Astrocyte (in vitro differentiated cells and primary cell): Measurements from ENCODE around the gene KCNMB2.
A peak's percentile ranks its signal among the peaks of the same experiment; 100 is the strongest.

Experiments used
- EZH2 ChIP-seq: IDR thresholded peaks from 2 replicates; pipeline ENCODE4 v1.6.1; 2012; ENCODE audit warnings: mild to moderate bottlenecking, low read length, inconsistent platforms; ENCODE audit not compliant: insufficient read depth
- TF ChIP-seq, protein P1 (sequence below): IDR thresholded peaks from 2 replicates; pipeline ENCODE4 v1.5.1; 2011; ENCODE audit warnings: low read depth, mild to moderate bottlenecking, inconsistent platforms, low read length, moderate library complexity; ENCODE audit not compliant: insufficient read depth

DNA sequence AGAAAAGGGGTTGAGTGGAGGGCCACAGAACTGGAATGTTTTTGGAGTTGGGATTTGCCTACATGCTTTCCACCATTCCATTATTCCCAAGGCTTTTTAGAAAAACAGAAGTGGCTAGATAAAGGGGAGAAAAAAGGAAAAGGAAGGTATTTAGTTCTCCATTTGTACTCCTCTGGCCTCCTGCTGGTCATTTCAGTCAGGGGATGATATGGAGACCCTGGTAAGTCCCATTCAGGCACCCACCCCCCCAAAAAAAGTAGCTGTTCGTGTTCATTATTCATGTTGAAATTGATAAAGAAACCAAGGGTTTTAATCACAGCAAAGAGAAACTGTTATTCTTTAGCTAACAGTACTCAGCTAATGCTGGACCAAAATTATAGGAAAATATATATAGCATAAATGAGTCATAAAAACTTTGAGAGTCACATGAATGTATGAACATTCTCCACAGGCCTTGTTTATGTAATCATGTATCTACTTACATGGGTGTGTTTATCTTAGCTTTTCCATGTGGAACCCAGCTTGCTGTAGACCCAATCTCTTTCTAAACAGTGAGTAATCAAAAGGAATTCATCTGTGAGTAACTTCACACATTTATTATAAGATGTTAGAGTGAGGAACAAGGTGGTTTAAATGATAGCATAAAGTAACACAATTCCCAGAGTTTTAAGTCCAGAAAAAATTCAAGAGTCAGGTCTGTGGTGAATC, 167.2 kb downstream of the KCNMB2 start:
- TF ChIP-seq, protein P1, sequence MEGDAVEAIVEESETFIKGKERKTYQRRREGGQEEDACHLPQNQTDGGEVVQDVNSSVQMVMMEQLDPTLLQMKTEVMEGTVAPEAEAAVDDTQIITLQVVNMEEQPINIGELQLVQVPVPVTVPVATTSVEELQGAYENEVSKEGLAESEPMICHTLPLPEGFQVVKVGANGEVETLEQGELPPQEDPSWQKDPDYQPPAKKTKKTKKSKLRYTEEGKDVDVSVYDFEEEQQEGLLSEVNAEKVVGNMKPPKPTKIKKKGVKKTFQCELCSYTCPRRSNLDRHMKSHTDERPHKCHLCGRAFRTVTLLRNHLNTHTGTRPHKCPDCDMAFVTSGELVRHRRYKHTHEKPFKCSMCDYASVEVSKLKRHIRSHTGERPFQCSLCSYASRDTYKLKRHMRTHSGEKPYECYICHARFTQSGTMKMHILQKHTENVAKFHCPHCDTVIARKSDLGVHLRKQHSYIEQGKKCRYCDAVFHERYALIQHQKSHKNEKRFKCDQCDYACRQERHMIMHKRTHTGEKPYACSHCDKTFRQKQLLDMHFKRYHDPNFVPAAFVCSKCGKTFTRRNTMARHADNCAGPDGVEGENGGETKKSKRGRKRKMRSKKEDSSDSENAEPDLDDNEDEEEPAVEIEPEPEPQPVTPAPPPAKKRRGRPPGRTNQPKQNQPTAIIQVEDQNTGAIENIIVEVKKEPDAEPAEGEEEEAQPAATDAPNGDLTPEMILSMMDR: peak; percentile 17
- TF ChIP-seq EZH2: no peak
